HG03097 (cell line): ENCODE data around the gene SMARCC1.

Experiments used
- ATAC-seq: cut with Tn5 transposase; IDR thresholded peaks from one replicate; pipeline ENCODE4 v1.9.1; 2021; ENCODE audit not compliant: unreplicated experiment, low FRiP score

SMARCC1 gene

DNA sequence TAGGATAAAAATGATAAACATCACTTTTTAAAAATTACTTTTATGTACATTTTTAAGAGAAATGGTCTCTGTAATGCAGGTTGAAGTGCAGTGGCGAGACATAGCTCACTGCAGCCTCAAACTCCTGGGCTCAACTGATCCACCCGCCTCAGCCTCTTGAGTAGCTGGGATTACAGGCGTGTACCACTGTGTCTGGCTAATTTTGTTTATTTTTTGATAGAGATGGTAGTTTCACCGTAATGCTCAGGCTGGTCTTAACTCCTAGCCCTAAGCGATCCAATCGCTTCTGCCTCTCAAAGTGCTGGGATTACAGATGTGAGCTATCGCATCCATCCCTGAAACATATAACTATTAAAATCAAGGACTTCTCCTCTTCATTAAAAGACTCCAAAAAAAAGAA, 140.0 kb downstream of the SMARCC1 start:
- ATAC-seq = no peak

DNA sequence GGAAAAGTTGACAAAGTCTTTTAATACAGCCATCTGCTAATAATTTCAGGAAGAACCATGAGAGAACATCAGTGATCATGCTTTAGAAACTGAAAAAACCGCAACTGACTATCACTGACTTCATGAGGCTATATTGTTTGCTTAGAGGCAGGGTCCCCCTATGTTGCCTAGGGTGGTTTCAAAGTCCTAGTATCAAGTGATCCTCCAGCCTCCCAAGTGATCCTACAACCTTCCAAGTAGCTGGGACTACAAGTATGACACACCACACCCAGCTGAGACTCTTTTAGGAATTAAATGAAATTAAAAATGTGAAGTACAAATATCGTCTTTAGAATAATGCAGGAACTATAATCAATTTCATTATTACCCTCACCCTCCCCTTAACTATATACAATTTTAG, 144.8 kb downstream of the SMARCC1 start:
- ATAC-seq = no peak

DNA sequence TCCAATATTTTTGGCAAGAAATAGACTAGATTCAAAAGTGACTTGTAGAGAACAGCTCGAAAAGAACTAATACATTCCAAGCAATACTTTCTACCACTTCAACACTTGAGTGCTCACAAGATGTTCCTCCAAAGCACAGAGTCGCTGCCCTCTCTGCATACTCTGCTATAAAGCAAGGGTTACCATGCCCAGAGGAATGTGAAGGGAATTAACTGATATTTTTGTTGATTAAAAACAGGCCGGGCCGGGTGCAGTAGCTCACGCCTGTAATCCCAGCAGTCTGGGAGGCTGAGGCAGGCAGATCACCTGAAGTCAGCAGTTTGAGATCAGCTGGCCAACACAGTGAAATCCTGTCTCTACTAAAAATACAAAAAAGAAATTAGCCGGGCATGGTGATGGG, 145.5 kb downstream of the SMARCC1 start:
- no peak for ATAC-seq

DNA sequence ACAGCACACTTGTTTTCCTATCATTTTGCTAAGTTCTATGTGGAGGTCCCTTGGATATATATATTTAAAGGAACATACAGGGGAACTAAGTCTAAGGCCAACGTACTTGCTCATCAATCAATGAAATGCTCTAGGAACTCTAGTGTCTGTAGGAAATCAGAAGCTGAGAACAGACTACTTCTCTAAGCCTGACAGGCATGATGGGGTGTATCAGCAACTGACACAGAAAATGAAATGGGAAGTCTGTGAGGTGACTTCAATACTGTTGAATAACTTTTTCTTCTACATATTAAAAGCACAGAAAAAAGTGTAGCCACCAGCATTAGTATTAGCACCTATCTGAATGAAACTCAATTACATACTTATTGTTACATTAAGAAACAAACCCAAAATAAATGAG, 146.2 kb downstream of the SMARCC1 start:
- no peak for ATAC-seq

DNA sequence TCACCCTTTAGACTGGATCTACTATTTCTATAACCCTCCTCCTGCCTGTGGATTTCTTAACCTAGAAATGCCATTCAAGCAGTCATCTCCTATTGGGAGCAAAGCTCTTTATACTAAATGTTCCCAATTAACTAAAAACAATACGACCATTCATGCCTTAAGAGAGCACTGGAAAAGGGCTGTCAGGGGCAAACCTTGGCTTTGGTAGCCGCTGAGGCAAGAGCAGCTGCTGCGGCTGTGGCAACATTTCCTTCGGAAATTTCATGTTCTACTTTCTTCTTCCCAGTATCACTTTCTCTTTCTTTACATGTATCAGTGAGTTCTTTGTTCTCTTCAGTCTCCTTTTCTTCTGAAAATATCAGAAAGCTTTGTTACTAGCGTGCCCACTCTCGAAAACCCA, 146.7 kb downstream of the SMARCC1 start:
- ATAC-seq = no peak

DNA sequence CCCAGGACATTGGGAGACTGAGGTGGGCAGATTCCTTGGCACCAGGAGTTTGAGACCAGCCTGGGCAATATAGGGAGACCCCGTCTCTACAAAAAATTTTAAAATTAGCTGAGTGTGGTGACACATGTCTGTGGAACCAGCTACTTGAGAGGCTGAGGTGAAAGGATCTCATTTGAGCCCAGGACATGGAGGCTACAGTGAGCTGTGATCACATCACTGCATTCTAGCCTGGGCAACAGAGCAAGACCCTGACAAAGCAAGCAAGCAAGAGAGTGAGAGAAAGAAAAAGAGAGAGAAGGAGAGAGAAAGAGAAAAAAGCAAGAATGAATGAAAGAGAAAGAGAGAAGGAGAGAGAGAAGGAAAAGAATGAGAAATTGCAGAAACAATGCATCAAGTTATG, 150.9 kb downstream of the SMARCC1 start:
- no peak for ATAC-seq

GRCh38 chr3:47629770-47630169, 151.9 kb downstream of the SMARCC1 start:
- ATAC-seq = no peak

DNA sequence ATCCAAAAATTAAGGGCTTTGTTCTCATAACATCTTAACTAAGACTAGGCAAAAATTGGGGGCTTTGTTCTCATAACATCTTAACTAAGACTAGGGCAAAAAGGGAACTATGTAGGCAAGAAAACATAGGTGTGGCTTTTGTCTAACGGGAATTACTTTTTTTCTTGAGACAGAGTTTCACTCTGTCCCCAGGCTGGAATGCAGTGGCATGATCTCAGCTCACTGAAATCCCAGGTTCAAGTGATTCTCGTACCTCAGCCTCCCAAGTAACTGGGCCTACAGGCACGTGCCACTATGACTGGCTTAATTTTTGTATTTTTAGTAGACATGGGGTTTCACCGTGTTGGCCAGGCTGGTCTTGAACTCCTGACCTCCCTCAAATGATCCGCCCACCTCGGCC, 153.3 kb downstream of the SMARCC1 start:
- no peak for ATAC-seq

GRCh38 chr3:47622671-47623461, 158.8 kb downstream of the SMARCC1 start:
- ATAC-seq = no peak

GRCh38 chr3:47617086-47618010, 164.3 kb downstream of the SMARCC1 start:
- no peak for ATAC-seq

GRCh38 chr3:47614788-47615187, 166.9 kb downstream of the SMARCC1 start:
- no peak for ATAC-seq

GRCh38 chr3:47613722-47614121, 168.0 kb downstream of the SMARCC1 start:
- ATAC-seq = no peak

DNA sequence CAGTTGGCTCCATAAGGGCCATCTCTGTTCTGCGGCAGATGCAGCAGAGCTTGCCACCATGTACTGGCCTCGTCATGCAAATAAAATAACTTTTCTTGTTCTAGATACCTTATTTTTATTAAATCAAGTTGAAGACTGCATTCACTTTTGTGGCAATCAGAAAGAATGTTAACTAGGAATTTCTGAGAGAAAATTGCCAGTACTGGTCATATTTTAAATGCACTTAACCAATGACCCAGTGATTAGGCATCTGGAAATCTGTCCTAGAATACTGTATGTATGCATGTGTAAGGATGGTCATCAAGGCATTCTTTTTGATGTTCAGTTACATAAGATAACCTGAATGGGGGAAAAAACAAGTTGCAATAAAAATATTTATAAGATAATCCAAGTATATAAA, 168.8 kb downstream of the SMARCC1 start:
- no peak for ATAC-seq

DNA sequence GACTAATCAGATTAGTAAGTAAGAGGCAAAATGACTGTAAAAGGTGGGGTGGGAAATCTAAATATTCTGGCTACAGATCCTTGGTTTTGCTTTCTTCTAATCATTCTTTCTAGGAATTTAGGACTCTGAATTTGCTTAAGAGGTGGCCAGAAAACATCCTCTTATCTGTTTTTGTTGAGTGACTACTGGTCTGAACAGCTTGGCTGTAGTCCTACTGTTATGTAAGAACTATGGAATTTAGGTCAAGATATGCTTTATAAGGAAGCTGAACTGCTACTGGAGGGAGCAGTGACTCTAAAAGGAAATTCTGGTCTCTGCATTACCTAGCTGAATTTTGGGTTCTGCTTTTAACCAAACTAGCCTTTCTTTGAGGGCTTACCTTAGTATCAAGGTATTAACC, 169.5 kb downstream of the SMARCC1 start:
- no peak for ATAC-seq

- no peak for ATAC-seq
Measured at GRCh38 chr3:47611576-47611975, 170.1 kb downstream of the SMARCC1 start.

- ATAC-seq = no peak
Measured at GRCh38 chr3:47610583-47610982, 171.1 kb downstream of the SMARCC1 start.

- ATAC-seq = no peak
Measured at GRCh38 chr3:47607335-47607734, 174.4 kb downstream of the SMARCC1 start.

- ATAC-seq = no peak
Measured at GRCh38 chr3:47606165-47606564, 175.5 kb downstream of the SMARCC1 start.

DNA sequence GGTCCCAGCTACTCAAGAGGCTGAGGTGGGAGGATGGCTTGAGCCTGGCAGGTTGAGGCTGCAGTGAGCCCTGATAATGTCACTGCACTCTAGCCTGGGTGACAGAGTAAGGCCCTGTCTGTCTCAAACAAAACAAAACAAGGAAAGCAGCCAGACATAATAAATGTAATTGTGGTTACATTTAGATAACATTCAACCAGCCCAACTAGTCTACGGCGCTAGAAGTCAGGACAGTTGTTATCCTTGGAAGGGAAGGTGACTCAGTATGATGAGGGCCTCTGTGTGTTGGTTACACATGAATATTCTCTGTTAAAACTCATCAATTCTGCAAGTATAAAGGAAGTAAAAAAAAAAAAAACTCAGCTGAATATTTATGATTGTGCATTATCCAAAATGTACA, 176.0 kb downstream of the SMARCC1 start:
- no peak for ATAC-seq

DNA sequence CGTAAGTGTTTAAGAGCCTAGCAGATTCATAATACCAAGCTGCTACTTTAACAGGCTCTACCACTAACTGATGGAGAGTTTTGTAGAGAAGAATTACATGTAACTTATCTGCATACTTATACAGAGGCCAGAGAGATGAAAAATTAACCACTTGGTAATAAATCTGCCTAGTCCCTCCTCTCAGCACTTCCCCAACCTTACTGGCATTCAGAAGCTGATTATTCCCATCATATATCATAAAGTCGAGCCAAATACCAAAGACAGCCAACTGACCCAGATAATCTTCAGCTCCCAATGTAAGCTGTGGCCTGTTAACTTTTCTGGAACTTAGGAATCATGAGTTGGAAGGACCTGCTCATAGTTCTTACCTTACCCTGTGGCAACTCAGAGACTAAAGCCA, 177.5 kb downstream of the SMARCC1 start:
- ATAC-seq = no peak

DNA sequence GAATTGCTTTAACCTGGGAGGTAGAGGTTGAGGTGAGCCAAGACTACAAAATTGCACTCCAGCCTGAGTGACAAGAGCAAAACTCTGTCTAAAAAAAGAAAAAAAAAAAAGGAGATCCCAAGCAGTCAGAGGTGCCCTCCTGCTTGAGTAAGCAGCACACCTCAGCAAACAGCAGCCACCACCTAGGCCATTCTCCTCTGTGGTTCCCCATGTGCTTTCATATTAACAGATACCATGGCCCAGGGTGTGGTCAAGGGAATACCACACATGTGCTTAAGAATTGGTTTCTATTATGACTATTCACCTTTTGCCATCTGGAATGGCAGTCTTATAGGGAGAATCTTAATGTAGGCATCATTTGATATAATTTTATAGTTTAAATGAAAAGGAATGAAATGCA, 178.4 kb downstream of the SMARCC1 start:
- no peak for ATAC-seq

DNA sequence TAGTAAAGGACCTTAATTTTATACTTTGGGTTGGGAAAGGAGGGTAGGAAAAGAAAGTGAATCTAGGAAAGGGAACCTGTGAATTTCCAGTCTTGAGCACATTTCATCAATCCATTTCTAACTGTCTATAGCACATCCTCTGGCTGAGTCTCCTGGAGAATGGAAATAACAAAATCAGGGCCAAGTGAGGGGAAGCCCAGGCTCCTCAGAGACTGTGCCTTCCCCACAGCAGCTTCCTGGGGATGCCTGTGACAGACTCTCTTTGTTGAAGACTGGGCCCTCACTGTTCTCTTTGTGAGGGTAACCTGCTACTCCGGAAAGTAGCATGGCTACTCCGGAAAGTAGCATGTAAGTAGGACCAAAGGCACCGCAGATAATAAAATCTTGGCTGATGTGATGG, 180.4 kb downstream of the SMARCC1 start:
- ATAC-seq = no peak
